ENCODE results near the gene SNRNP70. TPM values are rescaled to one million over a fixed set of nuclear protein-coding genes. Genes with fewer than 3 reads are reported as not detected.

Gene SNRNP70
- total and polyA plus RNA-seq, 2 of the 13 experiments (the other 11 are each of a cell fraction or from before 2014, with no cell fraction given): 150 to 210 TPM

DNA sequence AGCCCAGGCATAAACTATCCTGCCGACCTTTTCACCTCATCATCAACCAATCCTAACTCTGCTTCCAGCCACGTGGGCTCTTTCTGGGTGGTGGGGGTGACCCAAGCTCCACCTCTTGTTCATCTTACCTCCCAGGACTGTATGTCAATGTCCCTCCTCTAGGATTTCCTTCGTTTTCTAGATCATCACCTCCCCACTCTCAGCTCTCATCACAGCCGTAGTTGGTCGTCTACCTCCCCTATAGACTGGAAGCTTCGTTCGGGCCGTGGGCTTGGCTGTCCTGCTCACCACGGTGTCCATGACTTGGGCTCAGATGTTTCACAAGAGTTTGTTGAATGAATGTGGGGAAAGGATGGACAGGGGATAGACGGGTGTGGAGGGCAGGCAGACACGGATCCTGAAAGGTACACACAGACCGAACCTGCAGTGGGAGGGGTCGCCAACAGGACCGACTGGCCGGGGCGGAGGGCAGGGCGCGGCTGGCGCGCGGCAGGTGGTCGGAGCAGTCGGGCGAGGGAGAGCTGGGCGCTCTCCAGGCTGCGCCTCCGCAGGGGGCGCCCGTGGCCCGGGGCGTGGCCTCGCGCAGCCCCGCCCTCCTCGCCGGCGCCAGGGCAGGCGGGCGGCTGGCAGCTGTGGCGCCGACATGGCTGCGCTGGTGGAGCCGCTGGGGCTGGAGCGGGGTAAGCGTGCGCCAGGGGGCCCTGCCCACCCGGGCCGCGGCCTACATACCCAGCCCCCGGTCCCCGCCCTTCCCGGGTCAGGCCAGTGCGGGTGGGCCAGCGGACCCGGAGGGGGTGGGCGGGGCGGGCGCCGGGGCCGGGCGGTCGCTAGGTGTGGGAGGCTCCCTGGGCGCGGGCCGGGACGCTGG, 28.7 kb downstream of the SNRNP70 start, which contains the start of gene LIN7B (continued):
- TF ChIP-seq, protein P1, sequence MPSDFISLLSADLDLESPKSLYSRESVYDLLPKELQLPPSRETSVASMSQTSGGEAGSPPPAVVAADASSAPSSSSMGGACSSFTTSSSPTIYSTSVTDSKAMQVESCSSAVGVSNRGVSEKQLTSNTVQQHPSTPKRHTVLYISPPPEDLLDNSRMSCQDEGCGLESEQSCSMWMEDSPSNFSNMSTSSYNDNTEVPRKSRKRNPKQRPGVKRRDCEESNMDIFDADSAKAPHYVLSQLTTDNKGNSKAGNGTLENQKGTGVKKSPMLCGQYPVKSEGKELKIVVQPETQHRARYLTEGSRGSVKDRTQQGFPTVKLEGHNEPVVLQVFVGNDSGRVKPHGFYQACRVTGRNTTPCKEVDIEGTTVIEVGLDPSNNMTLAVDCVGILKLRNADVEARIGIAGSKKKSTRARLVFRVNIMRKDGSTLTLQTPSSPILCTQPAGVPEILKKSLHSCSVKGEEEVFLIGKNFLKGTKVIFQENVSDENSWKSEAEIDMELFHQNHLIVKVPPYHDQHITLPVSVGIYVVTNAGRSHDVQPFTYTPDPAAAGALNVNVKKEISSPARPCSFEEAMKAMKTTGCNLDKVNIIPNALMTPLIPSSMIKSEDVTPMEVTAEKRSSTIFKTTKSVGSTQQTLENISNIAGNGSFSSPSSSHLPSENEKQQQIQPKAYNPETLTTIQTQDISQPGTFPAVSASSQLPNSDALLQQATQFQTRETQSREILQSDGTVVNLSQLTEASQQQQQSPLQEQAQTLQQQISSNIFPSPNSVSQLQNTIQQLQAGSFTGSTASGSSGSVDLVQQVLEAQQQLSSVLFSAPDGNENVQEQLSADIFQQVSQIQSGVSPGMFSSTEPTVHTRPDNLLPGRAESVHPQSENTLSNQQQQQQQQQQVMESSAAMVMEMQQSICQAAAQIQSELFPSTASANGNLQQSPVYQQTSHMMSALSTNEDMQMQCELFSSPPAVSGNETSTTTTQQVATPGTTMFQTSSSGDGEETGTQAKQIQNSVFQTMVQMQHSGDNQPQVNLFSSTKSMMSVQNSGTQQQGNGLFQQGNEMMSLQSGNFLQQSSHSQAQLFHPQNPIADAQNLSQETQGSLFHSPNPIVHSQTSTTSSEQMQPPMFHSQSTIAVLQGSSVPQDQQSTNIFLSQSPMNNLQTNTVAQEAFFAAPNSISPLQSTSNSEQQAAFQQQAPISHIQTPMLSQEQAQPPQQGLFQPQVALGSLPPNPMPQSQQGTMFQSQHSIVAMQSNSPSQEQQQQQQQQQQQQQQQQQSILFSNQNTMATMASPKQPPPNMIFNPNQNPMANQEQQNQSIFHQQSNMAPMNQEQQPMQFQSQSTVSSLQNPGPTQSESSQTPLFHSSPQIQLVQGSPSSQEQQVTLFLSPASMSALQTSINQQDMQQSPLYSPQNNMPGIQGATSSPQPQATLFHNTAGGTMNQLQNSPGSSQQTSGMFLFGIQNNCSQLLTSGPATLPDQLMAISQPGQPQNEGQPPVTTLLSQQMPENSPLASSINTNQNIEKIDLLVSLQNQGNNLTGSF (CRISPR knock-in tag; IDR thresholded peaks at IDR 0.05): no peak
- TF ChIP-seq SP1 (IDR thresholded peaks at IDR 0.05) (no peak), SP1 (CRISPR knock-in tag; IDR thresholded peaks at IDR 0.05) (peak; percentile 83), ZNF225 (CRISPR knock-in tag; IDR thresholded peaks at IDR 0.05) (peak; percentile 63; the same call in 1 of the 2 replicates), HOXD1 (CRISPR knock-in tag; IDR thresholded peaks at IDR 0.05) (no peak), PHF8 (CRISPR knock-in tag; IDR thresholded peaks at IDR 0.05) (0 out of 2 replicates have a peak, but pooled peaks have one; percentile 21), MEIS1 (CRISPR knock-in tag; IDR thresholded peaks at IDR 0.05; ENCODE audit: borderline replicate concordance) (no peak), ZSCAN9 (CRISPR knock-in tag; IDR thresholded peaks at IDR 0.05; ENCODE audit: borderline replicate concordance) (peak; percentile 18; the same call in 1 of the 2 replicates), TARDBP (CRISPR knock-in tag; IDR thresholded peaks at IDR 0.05) (no peak), PLRG1 (conservative IDR thresholded peaks at IDR 0.05) (no peak), FOSL2 (CRISPR knock-in tag; IDR thresholded peaks at IDR 0.05) (peak; percentile 32)
- TF ChIP-seq, protein P2, sequence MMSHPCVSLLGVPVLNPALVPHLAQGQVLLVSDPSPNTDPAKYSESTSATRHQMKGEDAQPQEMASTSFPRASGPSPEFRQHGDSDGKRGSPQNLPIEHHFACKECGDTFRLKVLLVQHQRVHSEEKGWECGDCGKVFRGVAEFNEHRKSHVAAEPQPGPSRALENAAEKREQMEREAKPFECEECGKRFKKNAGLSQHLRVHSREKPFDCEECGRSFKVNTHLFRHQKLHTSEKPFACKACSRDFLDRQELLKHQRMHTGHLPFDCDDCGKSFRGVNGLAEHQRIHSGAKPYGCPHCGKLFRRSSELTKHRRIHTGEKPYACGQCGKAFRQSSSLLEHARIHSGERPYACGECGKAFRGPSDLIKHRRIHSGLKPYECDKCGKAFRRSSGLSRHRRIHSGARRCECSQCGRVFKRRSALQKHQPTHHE (CRISPR knock-in tag; IDR thresholded peaks at IDR 0.05; ENCODE audit: borderline replicate concordance): no peak
- TF ChIP-seq, protein P3, sequence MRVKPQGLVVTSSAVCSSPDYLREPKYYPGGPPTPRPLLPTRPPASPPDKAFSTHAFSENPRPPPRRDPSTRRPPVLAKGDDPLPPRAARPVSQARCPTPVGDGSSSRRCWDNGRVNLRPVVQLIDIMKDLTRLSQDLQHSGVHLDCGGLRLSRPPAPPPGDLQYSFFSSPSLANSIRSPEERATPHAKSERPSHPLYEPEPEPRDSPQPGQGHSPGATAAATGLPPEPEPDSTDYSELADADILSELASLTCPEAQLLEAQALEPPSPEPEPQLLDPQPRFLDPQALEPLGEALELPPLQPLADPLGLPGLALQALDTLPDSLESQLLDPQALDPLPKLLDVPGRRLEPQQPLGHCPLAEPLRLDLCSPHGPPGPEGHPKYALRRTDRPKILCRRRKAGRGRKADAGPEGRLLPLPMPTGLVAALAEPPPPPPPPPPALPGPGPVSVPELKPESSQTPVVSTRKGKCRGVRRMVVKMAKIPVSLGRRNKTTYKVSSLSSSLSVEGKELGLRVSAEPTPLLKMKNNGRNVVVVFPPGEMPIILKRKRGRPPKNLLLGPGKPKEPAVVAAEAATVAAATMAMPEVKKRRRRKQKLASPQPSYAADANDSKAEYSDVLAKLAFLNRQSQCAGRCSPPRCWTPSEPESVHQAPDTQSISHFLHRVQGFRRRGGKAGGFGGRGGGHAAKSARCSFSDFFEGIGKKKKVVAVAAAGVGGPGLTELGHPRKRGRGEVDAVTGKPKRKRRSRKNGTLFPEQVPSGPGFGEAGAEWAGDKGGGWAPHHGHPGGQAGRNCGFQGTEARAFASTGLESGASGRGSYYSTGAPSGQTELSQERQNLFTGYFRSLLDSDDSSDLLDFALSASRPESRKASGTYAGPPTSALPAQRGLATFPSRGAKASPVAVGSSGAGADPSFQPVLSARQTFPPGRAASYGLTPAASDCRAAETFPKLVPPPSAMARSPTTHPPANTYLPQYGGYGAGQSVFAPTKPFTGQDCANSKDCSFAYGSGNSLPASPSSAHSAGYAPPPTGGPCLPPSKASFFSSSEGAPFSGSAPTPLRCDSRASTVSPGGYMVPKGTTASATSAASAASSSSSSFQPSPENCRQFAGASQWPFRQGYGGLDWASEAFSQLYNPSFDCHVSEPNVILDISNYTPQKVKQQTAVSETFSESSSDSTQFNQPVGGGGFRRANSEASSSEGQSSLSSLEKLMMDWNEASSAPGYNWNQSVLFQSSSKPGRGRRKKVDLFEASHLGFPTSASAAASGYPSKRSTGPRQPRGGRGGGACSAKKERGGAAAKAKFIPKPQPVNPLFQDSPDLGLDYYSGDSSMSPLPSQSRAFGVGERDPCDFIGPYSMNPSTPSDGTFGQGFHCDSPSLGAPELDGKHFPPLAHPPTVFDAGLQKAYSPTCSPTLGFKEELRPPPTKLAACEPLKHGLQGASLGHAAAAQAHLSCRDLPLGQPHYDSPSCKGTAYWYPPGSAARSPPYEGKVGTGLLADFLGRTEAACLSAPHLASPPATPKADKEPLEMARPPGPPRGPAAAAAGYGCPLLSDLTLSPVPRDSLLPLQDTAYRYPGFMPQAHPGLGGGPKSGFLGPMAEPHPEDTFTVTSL (CRISPR knock-in tag; IDR thresholded peaks at IDR 0.05; ENCODE audit: borderline replicate concordance): no peak
- TF ChIP-seq, protein P4, sequence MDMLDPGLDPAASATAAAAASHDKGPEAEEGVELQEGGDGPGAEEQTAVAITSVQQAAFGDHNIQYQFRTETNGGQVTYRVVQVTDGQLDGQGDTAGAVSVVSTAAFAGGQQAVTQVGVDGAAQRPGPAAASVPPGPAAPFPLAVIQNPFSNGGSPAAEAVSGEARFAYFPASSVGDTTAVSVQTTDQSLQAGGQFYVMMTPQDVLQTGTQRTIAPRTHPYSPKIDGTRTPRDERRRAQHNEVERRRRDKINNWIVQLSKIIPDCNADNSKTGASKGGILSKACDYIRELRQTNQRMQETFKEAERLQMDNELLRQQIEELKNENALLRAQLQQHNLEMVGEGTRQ (IDR thresholded peaks at IDR 0.05; ENCODE audit: low read depth, low read length): peak; percentile 90
- TF ChIP-seq, protein P4 (CRISPR knock-in tag; IDR thresholded peaks at IDR 0.05; ENCODE audit: borderline replicate concordance): peak; percentile 90; the same call in 1 of the 2 replicates
